HG03103 (cell line): ENCODE results near the gene CEACAM4.
"Not testable (repeated sequence)": the region's sequence is repeated elsewhere in the genome, so short reads cannot be mapped to it uniquely, and the experiment has no call there.

Experiments
- ATAC-seq: cut with Tn5 transposase; IDR thresholded peaks from one replicate; pipeline ENCODE4 v1.9.1; 2021; ENCODE audit warnings: low read depth; ENCODE audit not compliant: unreplicated experiment

CEACAM4 gene

GRCh38 chr19:41587101-41587837, 39.6 kb downstream of the CEACAM4 start:
- no peak for ATAC-seq

GRCh38 chr19:41586064-41586463, 40.8 kb downstream of the CEACAM4 start:
- ATAC-seq = no peak

- no peak for ATAC-seq
Observed at GRCh38 chr19:41584931-41585330, 41.9 kb downstream of the CEACAM4 start.

GRCh38 chr19:41584260-41584810, 42.5 kb downstream of the CEACAM4 start:
- ATAC-seq = no peak

GRCh38 chr19:41582577-41583182, 44.2 kb downstream of the CEACAM4 start:
- ATAC-seq = not testable (repeated sequence)

GRCh38 chr19:41581068-41581467, 45.8 kb downstream of the CEACAM4 start:
- ATAC-seq = not testable (repeated sequence)

- ATAC-seq = no peak
Observed at GRCh38 chr19:41578886-41579285, 48.0 kb downstream of the CEACAM4 start.

- no peak for ATAC-seq
Observed at GRCh38 chr19:41577833-41578232, 49.0 kb downstream of the CEACAM4 start.

- no peak for ATAC-seq
Observed at GRCh38 chr19:41577144-41577830, 49.6 kb downstream of the CEACAM4 start.

GRCh38 chr19:41575998-41576397, 50.9 kb downstream of the CEACAM4 start, which contains the start of gene CEACAM21:
Gene CEACAM21 (plus strand): TSS chr19:41576166. CDS start chr19:41576275, 109 bp downstream.
- no peak for ATAC-seq

GRCh38 chr19:41570639-41571112, 56.2 kb downstream of the CEACAM4 start:
- ATAC-seq = no peak

GRCh38 chr19:41570179-41570578, 56.7 kb downstream of the CEACAM4 start:
- no peak for ATAC-seq

GRCh38 chr19:41569481-41570150, 57.3 kb downstream of the CEACAM4 start:
- ATAC-seq = no peak
